CMK (cell line): ENCODE data around the gene LYSMD3.

Experiments
- DNase-seq: peaks from one replicate; pipeline ENCODE4 v3.0.0-alpha.2; 2010; ENCODE audit warnings: low read depth

LYSMD3 gene

GRCh38 chr5:90547072-90547536 is 17.7 kb upstream of the LYSMD3 start:
- no peak for DNase-seq

- DNase-seq: no peak
These were observed 16.9 kb upstream of the LYSMD3 start for GRCh38 chr5:90546216-90546837.

- no peak for DNase-seq
These were observed 16.1 kb upstream of the LYSMD3 start for GRCh38 chr5:90545511-90545910.

DNA sequence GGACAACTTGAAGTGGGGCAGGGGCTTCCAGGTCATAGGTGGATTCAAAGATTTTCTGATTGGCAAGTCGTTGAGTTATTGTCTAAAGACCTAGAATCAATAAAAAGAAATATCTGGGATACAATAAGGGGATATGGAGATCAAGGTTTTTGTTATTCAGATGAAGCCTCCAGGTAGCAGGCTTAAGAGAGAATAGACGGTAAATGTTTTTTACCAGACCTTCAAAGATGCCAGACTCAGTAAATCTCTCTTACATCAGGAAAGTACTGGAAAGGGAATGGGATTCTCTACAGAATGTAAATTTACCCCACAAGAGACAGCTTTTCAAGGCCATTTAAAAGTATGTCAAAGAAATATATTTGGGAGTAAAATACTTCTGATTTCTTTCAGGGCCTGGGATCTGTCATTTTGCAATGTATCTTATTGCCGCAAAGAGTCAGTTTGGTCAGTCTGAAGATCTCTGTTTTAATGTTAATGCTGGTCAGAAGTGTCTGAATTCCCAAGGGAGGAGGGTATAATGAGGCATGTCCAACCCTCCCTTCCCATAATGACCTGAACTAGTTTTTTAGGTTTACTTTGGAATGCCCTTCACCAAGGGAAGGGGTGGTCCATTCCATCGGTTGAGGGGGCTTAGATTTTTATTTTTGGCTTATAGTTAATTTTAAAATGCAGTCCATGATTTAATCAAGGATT is 13.6 kb upstream of the LYSMD3 start:
- DNase-seq: no peak

GRCh38 chr5:90534922-90535321 is 5.5 kb upstream of the LYSMD3 start:
- DNase-seq: no peak

DNA sequence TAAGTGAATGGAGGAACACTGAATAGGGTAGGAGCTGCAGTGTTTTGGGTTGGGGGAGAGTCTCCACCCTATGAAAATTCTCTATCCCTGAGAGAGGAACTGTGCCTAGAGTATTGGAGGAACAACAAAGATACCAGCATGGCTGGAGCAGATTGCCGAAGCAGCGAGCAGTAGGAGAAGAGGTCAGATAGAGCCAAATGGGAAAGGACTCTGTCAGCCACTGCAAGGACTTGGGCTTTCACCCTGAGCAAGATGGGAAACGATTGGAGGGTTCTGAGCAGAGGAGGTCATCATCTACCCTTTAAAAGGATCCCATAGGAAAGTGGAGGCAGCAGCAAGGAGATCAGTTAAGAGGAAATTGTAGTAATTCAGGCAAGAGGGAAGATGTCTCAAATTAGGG is 4.4 kb upstream of the LYSMD3 start:
- no peak for DNase-seq

DNA sequence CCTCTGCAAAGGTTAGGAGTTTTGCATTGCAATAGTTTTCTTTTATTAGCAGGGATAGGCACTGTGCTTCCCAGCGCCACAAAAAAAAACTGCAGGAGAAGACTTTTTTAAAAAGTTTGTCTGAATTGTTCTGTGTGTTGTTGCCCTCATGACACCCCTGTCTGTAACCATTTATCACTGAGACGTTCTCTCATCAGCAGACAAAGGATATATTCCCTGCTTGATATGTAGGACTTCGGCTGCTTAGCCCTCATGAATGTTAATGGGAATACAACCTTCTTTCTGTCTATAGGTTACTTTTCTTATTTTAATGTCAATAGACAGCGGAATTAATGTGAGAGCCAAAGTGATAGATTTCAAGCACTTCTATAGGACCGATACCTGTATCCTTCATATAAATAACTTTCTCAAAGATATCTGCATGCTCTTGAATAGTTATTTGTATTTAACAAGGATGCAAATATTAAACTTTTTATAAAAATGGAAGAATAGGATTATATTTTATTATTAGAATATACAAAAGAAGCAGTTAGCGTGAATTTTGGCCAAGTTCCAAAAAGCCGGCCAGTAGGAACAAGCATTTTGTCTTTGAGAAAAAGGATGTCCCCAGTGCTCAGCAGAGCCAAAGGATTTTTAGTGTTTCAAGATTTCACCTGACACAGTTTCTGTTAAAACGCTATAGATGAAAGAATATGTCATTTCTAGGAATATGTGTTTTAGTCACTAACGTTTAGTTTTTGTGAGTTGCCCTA is 1.5 kb upstream of the LYSMD3 start:
- no peak for DNase-seq

GRCh38 chr5:90529939-90530677 is 724 bp upstream of the LYSMD3 start:
- DNase-seq: peak; percentile 24

DNA sequence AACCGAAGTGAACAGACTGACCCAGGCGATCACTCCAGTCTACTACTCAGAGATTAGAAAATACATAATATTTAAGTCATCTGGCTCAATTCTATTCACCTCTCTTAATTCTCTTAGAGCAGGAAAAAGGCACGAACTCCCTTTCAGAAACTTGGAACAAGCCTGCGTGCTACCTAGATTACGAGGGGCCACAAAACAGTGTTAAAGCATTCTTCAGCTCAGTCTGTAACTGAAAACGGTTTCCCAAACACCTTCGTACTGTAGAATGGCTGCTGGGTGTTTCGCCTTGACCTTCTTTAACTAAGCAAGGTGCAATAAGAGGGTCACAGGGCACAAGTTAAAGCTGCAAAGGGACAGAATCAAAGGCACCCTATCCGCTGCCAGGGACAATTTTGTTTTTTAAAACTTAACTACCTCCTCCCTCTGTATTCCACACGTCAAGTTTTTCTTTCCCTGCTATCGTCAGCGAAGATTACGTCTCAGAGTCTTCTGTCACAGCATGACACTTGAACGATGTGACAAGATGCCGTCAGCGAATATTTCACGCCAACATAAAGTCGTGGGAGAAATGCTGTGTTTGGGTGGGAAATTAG is 687 bp downstream of the LYSMD3 start:
- no peak for DNase-seq

DNA sequence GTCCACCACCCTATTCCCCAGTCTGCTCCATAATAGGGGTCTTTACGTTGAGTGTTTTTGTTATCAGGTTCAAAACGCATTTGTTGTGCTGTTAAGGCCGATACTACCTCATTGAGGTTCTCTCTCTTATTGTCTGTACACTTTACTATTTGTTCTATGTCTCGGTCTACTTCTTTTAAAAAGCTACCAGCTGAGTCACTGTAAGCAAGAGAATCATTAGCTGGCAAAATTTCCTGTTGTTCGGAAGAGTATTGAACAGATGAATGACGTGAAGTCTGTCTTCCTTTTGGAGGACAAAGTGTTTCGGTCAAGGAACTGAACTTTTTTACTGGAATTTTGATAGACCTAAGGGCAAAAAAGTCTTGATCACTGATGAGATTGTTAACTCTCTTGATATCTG is 10.3 kb downstream of the LYSMD3 start:
- DNase-seq: no peak

DNA sequence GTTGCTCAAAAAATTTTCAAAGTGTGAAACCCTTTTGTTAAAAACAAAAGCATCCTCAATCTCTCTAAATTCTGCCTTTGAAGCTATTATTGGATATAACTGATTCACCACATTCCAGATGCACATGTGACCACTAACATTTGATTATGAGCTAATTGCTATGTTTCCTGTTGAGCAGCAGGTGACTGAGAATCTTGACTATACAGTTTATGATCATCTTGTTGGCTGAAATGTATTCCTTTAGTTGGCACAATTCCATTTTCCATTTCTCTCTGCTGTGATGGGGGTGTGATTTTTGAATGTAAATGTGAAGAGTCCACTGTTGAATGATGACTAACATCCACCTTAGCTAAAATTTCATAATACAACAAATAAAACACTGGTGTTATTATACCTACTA is 10.7 kb downstream of the LYSMD3 start:
- no peak for DNase-seq

DNA sequence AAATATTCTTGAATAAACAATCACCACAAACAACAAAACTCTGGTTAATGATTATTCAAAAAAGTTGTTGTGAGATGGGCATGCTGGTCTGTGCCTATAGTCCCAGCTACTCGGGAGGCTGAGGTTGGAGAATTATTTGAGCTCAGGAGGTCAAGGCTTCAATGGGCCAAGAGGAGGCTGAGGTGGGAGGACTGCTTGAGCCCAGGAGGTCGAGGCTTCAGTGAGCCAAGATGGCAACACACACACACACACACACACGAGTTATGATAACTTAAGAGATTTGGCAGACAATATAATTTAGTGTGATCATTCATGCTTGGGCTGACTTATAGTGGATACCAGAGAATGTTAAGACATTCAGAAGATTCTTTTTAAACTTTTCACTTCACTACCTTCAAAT is 14.9 kb downstream of the LYSMD3 start:
- no peak for DNase-seq

GRCh38 chr5:90510438-90510837 is 18.9 kb downstream of the LYSMD3 start:
- DNase-seq: no peak

GRCh38 chr5:90506221-90506620 is 23.2 kb downstream of the LYSMD3 start:
- no peak for DNase-seq

DNA sequence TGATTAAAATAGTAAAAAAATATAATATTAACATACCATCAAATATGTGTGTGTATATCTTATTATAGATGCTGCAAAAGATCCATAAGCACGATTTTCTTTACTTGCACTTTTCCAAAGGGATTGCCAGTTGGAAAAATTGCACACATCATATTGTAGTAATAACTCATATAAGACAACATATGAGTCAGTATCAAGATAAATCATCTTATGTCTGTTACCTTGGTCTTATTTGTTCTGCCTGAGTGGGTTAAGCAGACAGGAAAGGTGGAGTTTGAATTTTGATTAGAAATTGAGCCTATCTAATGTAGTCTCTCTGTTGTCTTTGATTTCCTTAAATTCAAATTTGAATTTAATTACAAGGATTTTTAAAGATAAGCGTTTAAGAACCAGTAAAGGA is 24.6 kb downstream of the LYSMD3 start:
- DNase-seq: no peak

- no peak for DNase-seq
These were observed 25.8 kb downstream of the LYSMD3 start for GRCh38 chr5:90503596-90503995.

DNA sequence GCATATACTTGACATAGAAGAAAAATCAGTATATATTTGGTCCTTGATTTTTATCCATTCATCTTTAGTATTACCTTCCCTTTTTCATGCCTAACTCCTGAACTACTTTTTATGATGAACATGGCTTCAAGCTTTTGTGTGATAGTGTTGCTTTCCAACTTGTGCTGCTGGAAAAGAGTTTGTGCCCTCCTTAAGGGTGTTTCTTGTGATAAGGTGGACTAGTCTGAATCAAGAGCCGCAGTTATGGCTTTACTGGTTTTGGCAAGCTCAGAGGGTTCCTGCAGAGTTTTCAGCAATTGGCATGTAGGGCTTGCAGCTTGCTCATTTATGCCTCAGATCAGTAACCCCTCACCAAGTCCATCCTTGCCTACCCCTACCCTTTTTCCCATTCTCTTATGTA is 34.2 kb downstream of the LYSMD3 start:
- no peak for DNase-seq

GRCh38 chr5:90494043-90494442 is 35.3 kb downstream of the LYSMD3 start:
- DNase-seq: no peak

DNA sequence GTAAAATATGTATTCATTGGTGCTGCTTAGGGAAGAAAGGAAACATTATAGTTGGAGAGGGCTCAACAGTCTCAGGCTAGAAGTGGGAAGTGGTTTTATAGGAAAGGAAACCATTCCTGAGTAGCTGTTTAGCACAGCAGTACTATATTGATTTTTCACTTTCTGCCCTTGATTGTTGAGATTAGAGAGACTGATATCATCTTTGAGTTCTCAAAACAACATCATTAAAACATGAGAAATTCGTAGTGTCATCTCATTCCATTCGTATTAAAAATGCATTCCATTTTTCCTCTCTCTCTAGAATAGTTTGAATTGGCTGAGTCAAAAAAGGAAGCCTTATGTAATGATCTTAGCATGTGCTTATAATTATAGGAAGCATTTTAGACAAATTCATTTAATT is 40.6 kb downstream of the LYSMD3 start:
- DNase-seq: no peak

- no peak for DNase-seq
These were observed 44.8 kb downstream of the LYSMD3 start for GRCh38 chr5:90484540-90484939.

GRCh38 chr5:90483206-90483605 is 46.2 kb downstream of the LYSMD3 start:
- DNase-seq: no peak

DNA sequence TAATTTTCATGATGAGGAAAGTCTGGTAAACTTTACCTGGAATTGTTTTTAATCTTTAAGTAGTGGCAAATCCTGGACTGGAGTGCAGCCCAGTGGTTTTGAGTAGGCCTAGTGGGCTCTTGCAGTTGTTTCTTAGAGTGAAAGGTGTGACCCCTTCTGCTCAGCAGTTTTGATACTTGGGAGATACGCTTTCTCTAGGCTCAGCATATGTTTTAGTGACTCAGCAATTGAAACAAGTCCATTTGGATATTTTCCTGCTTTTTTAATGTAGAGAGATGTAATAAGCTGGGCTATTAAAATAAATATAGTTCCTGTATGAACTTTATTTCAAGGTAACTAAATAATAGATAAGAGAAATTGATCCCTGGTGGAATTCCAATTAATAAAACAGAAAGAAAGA is 48.7 kb downstream of the LYSMD3 start:
- DNase-seq: no peak
